SK-N-SH (cell line): ENCODE measurements around the gene STX18. TPM values are rescaled to one million over a fixed set of nuclear protein-coding genes. Genes with fewer than 3 reads are reported as not detected.
A peak's percentile ranks its signal among the peaks of the same experiment; 100 is the strongest.

Source experiments
- CTCF ChIA-PET: fragments of 300-600, 350-600 bp; formaldehyde crosslinking; extraction: SDS; loops from one replicate; lab custom pipeline; 2021; lab: Yijun Ruan, JAX
- POLR2A ChIA-PET: fragments of 350-600 bp; sonication (Branson Sonifier 250); formaldehyde crosslinking; extraction: SDS; loops from one replicate; lab custom pipeline; 2020; ENCODE audit warnings: antibody characterized with exemption, inconsistent platforms; lab: Yijun Ruan, JAX
- DNase-seq: peaks from one replicate; pipeline ENCODE4 v3.0.0; 2012
- H2AFZ ChIP-seq: fragments of 200-600 bp; sonication (generic); 2 replicates; pipeline ENCODE4 v1.8.1; 2016; ENCODE audit warnings: antibody characterized with exemption, mild to moderate bottlenecking, low read depth
- H3F3A ChIP-seq: fragments of 200-600 bp; sonication (generic); replicated peaks from 2 replicates; pipeline ENCODE3; 2016; ENCODE audit warnings: antibody characterized with exemption, mild to moderate bottlenecking; ENCODE audit not compliant: insufficient read depth
- H3K27ac ChIP-seq, 2 experiments: fragments of 200-500 bp in 1 of 2; fragments of 200-600 bp in 1 of 2; sonication (Bioruptor generic) in 1 of 2; sonication (generic), shearing (Covaris generic) in 1 of 2; 2 replicates each; pipeline versions ENCODE4 v1.5.1 to v1.6.1; 2014 to 2016; ENCODE audit warnings: low read depth in 2 of 2, inconsistent platforms in 1 of 2, low read length in 1 of 2, mild to moderate bottlenecking in 1 of 2, mixed read lengths in 1 of 2
- H3K27me3 ChIP-seq: fragments of 200-600 bp; sonication (generic), shearing (Covaris generic); 2 replicates; pipeline ENCODE4 v1.6.1; 2016; ENCODE audit warnings: mixed run types; ENCODE audit not compliant: insufficient read depth
- H3K36me3 ChIP-seq, 2 experiments: fragments of 200-500 bp in 1 of 2; fragments of 200-600 bp in 1 of 2; sonication (Bioruptor generic) in 1 of 2; sonication (generic) in 1 of 2; replicated peaks in 1 of 2; 2 replicates each; pipeline versions ENCODE3 to v1.5.1; 2014 to 2016; ENCODE audit warnings: low read length in 1 of 2, mild to moderate bottlenecking in 1 of 2; ENCODE audit not compliant: insufficient read depth in 2 of 2, control insufficient read depth in 1 of 2
- H3K4me1 ChIP-seq, 2 experiments: fragments of 200-500 bp in 1 of 2; fragments of 200-600 bp in 1 of 2; sonication (Bioruptor generic) in 1 of 2; sonication (generic), shearing (Covaris generic) in 1 of 2; 2 replicates each; pipeline versions ENCODE4 v1.5.1 to v1.6.1; 2014 to 2016; ENCODE audit warnings: low read depth in 1 of 2, low read length in 1 of 2, mixed run types in 1 of 2; ENCODE audit not compliant: insufficient read depth in 2 of 2, control insufficient read depth in 1 of 2
- H3K4me2 ChIP-seq: fragments of 200-600 bp; sonication (generic), shearing (Covaris generic); 2 replicates; pipeline ENCODE4 v1.6.1; 2017; ENCODE audit warnings: mixed run types
- H3K4me3 ChIP-seq, 2 experiments: fragments of 200-500 bp in 1 of 2; fragments of 200-600 bp in 1 of 2; sonication (Bioruptor generic) in 1 of 2; sonication (generic), shearing (Covaris generic) in 1 of 2; 2 replicates each; pipeline versions ENCODE4 v1.5.1 to v1.8.1; 2014 to 2016; ENCODE audit warnings: low read depth in 2 of 2, inconsistent platforms in 1 of 2, low read length in 1 of 2, mild to moderate bottlenecking in 1 of 2, mixed read lengths in 1 of 2, moderate library complexity in 1 of 2
- H3K79me2 ChIP-seq: fragments of 200-600 bp; sonication (generic); 2 replicates; pipeline ENCODE4 v1.8.1; 2017; ENCODE audit warnings: mild to moderate bottlenecking; ENCODE audit not compliant: insufficient read depth
- H3K9ac ChIP-seq: fragments of 200-600 bp; sonication (generic); 2 replicates; pipeline ENCODE4 v1.6.1; 2017; ENCODE audit warnings: mixed run types
- H3K9me2 ChIP-seq: fragments of 200-600 bp; sonication (generic); 2 replicates; pipeline ENCODE4 v1.6.1; 2017; ENCODE audit warnings: mixed run types
- H3K9me3 ChIP-seq: fragments of 200-600 bp; sonication (generic); 2 replicates; pipeline ENCODE4 v1.6.1; 2017; ENCODE audit warnings: mixed run types, mild to moderate bottlenecking, moderate library complexity
- H4K20me1 ChIP-seq: fragments of 200-600 bp; sonication (generic); 2 replicates; pipeline ENCODE4 v1.6.1; 2017; ENCODE audit warnings: mild to moderate bottlenecking, mixed run types; ENCODE audit not compliant: insufficient read depth
- CHD2 ChIP-seq: fragments of 150-350 bp; IDR thresholded peaks from 2 replicates; pipeline ENCODE4 v1.6.1; 2018; ENCODE audit warnings: low read length; ENCODE audit not compliant: partially characterized antibody
- EP300 ChIP-seq, 2 experiments: IDR thresholded peaks; 2 replicates each; pipeline versions ENCODE4 v1.4.0 to v1.6.1; 2012; ENCODE audit warnings: borderline replicate concordance in 1 of 2, low read depth in 1 of 2, low read length in 1 of 2
- FOXJ3 ChIP-seq: sonication (generic); formaldehyde crosslinking; IDR thresholded peaks from 2 replicates; pipeline ENCODE4 v1.5.1; 2020; ENCODE audit warnings: mild to moderate bottlenecking, missing genetic modification reagents
- FOXM1 ChIP-seq: IDR thresholded peaks from 2 replicates; pipeline ENCODE4 v1.4.0; 2012; ENCODE audit warnings: low read depth, mild to moderate bottlenecking
- GABPA ChIP-seq: IDR thresholded peaks from 2 replicates; pipeline ENCODE4 v1.4.0; 2012; ENCODE audit warnings: low read depth, mild to moderate bottlenecking
- GATA2 ChIP-seq: sonication (generic); formaldehyde crosslinking; IDR thresholded peaks from 2 replicates; pipeline ENCODE4 v1.5.0; 2020; ENCODE audit warnings: mild to moderate bottlenecking, missing genetic modification reagents
- MXI1 ChIP-seq: IDR thresholded peaks from 2 replicates; pipeline ENCODE4 v1.6.1; 2012; ENCODE audit warnings: mild to moderate bottlenecking, low read depth, low read length, improper control_type of control experiment
- PBX3 ChIP-seq: IDR thresholded peaks from 2 replicates; pipeline ENCODE4; 2012
- POLR2AphosphoS5 ChIP-seq: IDR thresholded peaks from 2 replicates; pipeline ENCODE4 v1.6.1; 2012; ENCODE audit warnings: low read depth, low read length
- RAD21 ChIP-seq: IDR thresholded peaks from 2 replicates; pipeline ENCODE4 v1.6.1; 2012; ENCODE audit warnings: mild to moderate bottlenecking, low read length
- RCOR1 ChIP-seq: fragments of 150-350 bp; IDR thresholded peaks from 2 replicates; pipeline ENCODE4 v1.6.1; 2017; ENCODE audit warnings: antibody characterized with exemption, low read length
- SMC3 ChIP-seq: IDR thresholded peaks from 2 replicates; pipeline ENCODE4 v1.6.1; 2012; ENCODE audit warnings: low read depth, low read length, improper control_type of control experiment
- TCF12 ChIP-seq: IDR thresholded peaks from 2 replicates; pipeline ENCODE4 v1.4.0; 2012
- TEAD4 ChIP-seq: IDR thresholded peaks from 2 replicates; pipeline ENCODE4 v1.4.0; 2012; ENCODE audit warnings: mild to moderate bottlenecking, borderline replicate concordance; ENCODE audit not compliant: insufficient read depth
- YY1 ChIP-seq: IDR thresholded peaks from 2 replicates; pipeline ENCODE4 v1.4.0; 2012; ENCODE audit warnings: low read depth, mild to moderate bottlenecking
- WGBS: methylation state at CpG from one replicate; pipeline ENCODE4 v1.1.6; 2017; ENCODE audit warnings: low lambda C conversion rate; 5-methylcytosine and 5-hydroxymethylcytosine counted together
- polyA plus RNA-seq, 3 experiments: library from polyadenylated mRNA; depleted of rRNA; stranded (reverse); fragments of >200 nt; gene quantifications; 2 replicates each; pipeline ENCODE4 v1.2.3, GENCODE V29; 2012

Gene STX18
- polyA plus RNA-seq, 1 of the 3 experiments (the other 2 are of a cell fraction), result 17.3 TPM

GRCh38 chr4:4456351-4456750 lies 85.5 kb downstream of the STX18 start:
- Histone ChIP-seq H3K4me2 (no peak overlapping the region), H4K20me1 (no peaks in the 10 kb centered on the region), H3K9me2 (no peaks in the 10 kb centered on the region), H3K4me3 (no peak overlapping the region), H2AFZ (no peak overlapping the region), H3K79me2 (no peaks in the 10 kb centered on the region), H3K9ac (no peak overlapping the region), H3F3A (peaks cover 17% of the 10 kb centered on the region), H3K27me3 (no peaks in the 10 kb centered on the region), H3K4me1 (peaks cover 9 to 42% of the 10 kb centered on the region in 2 experiments), H3K9me3 (no peaks in the 10 kb centered on the region), H3K36me3 (peaks cover 25 to 29% of the 10 kb centered on the region in 2 experiments), H3K27ac (peak overlapping the region in 1 of 2 experiments; percentile 86; a peak in 3 of 4 replicates)
- no peak for TF ChIP-seq SMC3
- TF ChIP-seq EP300 (IDR thresholded peaks at IDR 0.05; ENCODE audit: borderline replicate concordance in 1 of 2, low read depth in 1 of 2, low read length in 1 of 2), result peak in 1 of 2 experiments; percentile 18; a peak in 1 of 4 replicates
- TF ChIP-seq RCOR1, result 0 out of 2 replicates have a peak, but pooled peaks have one; percentile 26
- peak; percentile 24 for DNase-seq
- CTCF ChIA-PET, result interaction anchor here (1.2 to 2.0 kb wide), 3 partner anchors 9 to 30 kb away, joined by 3 to 6 read pairs (median 4); no protein-coding TSS in a partner anchor
- POLR2A ChIA-PET, result interaction anchor here (1.4 kb wide), 1 partner anchor 50 kb away, joined by 9 read pairs; no protein-coding TSS in a partner anchor
- 75% methylated on average over 5 of the region's 7 CpGs for WGBS

- ChIA-PET POLR2A (interaction anchor here (1.4 kb wide), 1 partner anchor 49 kb away, joined by 9 read pairs; no protein-coding TSS in a partner anchor), CTCF (interaction anchor here (1.0 to 2.0 kb wide), 8 partner anchors 10 to 76 kb away, joined by 3 to 6 read pairs (median 4); no protein-coding TSS in a partner anchor)
- no peak overlapping the region for H3K4me2 ChIP-seq
- H3K4me1 ChIP-seq, result peaks cover 9 to 32% of the 10 kb centered on the region in 2 experiments
- no peaks in the 10 kb centered on the region for H3K9me2 ChIP-seq
- no peak overlapping the region for H3K9ac ChIP-seq
- H2AFZ ChIP-seq, result no peak overlapping the region
- no peaks in the 10 kb centered on the region for H3K9me3 ChIP-seq
- 67% methylated on average over 3 of the region's 5 CpGs for WGBS
- TF ChIP-seq GATA2 (CRISPR knock-in tag) (peak; percentile 78), FOXJ3 (peak; percentile 84; the same call in 1 of the 2 replicates), PBX3 (0 out of 2 replicates have a peak, but pooled peaks have one; percentile 22), TCF12 (peak; percentile 85), CHD2 (peak; percentile 81), FOXM1 (no peak), TEAD4 (no peak), RAD21 (peak; percentile 41), YY1 (no peak), RCOR1 (peak; percentile 98), GABPA (no peak), POLR2AphosphoS5 (peak; percentile 50; the same call in 1 of the 2 replicates), EP300 (IDR thresholded peaks at IDR 0.05; ENCODE audit: borderline replicate concordance in 1 of 2, low read depth in 1 of 2, low read length in 1 of 2) (peak in 1 of 2 experiments; percentile 97; a peak in 2 of 4 replicates), MXI1 (peak; percentile 72)
- TF ChIP-seq, all 33 proteins: peak for 10
- Histone ChIP-seq H3K27ac (peak overlapping the region; percentile 13 to 77; a peak in 3 of 4 replicates), H3K79me2 (no peaks in the 10 kb centered on the region), H4K20me1 (no peaks in the 10 kb centered on the region), H3K4me3 (no peak overlapping the region), H3K36me3 (peaks cover 25 to 29% of the 10 kb centered on the region in 2 experiments), H3K27me3 (no peaks in the 10 kb centered on the region), H3F3A (peaks cover 17% of the 10 kb centered on the region)
- peak; percentile 64 for DNase-seq
Observed at GRCh38 chr4:4455210-4455865, 86.5 kb downstream of the STX18 start.
